HG03342 (cell line): ENCODE data around the gene AMDHD1.
"Not testable (repeated sequence)": the region's sequence is repeated elsewhere in the genome, so short reads cannot be mapped to it uniquely, and the experiment has no call there.

Source experiments
- ATAC-seq: cut with Tn5 transposase; IDR thresholded peaks from one replicate; pipeline ENCODE4 v1.9.1; 2021; ENCODE audit warnings: mild to moderate bottlenecking, moderate library complexity; ENCODE audit not compliant: unreplicated experiment

AMDHD1 gene

GRCh38 chr12:95962222-95962621 lies 19.1 kb downstream of the AMDHD1 start:
- no peak for ATAC-seq

- no peak for ATAC-seq
Measured at GRCh38 chr12:95963096-95963495, 20.0 kb downstream of the AMDHD1 start.

- ATAC-seq: no peak
Measured at GRCh38 chr12:95966287-95966870, 23.2 kb downstream of the AMDHD1 start.

DNA sequence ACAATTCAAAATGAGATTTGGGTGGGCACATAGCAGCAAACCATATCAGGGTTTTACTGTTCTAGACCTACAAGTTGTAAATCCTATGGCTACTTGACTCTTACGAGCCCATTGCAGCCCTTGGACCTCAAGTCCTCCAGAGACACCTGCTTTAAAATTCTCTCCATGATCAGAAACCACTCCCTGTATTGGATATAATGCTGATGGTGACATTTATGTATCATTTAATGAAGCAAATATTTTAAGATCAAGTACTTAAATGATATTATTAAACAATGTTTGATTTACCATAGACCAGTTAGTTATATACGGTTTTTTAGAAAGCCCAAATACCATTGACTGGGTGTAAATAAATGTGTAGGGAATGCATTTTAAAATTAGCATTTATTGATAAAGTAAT lies 24.2 kb downstream of the AMDHD1 start:
- no peak for ATAC-seq

- ATAC-seq: not testable (repeated sequence)
Measured at GRCh38 chr12:95969116-95969515, 26.0 kb downstream of the AMDHD1 start.

GRCh38 chr12:95970905-95971304 lies 27.8 kb downstream of the AMDHD1 start:
- ATAC-seq: no peak

DNA sequence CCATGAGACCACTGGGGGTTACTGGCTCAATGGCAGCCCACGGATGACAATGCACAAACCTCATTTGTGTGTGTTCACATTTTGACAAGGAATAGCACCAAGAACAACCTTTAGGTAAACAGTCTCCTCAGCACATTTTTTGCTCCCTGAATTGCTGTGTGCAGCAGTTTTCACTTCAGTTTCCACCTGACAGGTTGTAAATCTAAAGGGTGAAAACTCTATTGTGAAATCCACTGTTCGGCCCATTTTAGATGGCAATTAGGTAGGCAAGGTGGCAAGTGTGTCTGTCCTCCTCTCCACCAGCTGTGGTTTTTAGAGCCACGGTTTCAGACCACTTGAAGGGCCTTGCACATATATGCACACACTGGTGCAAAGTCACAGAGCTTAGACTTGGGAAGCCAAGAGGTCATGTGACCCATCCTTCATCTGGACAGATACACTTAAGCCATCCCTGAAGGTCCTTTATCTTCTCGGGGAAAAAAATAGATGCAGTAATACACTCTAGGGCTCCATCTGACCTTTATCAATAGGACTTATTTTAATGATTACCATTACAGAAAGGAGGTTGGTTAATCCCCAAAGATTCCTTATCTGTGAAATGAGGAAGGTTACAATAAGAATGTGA lies 29.8 kb downstream of the AMDHD1 start:
- no peak for ATAC-seq

DNA sequence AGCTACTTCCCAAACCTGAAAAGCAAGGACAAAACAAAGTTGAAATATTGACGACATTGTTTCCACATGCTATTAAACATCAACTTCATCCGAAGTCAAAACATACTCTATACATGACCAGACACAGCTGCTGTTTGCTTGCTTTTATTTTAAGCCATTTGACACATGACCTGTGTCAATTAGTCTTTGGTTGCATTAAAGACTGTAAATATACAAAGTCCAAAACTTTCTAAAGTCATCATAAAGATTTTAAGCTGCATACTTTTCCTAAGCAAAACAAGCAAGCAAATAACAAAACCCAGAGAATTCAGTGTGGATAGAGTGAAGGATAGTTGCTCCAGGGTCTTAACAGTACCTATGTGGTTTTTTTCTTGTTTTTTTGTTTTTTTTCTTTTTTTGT lies 31.2 kb downstream of the AMDHD1 start:
- ATAC-seq: no peak

DNA sequence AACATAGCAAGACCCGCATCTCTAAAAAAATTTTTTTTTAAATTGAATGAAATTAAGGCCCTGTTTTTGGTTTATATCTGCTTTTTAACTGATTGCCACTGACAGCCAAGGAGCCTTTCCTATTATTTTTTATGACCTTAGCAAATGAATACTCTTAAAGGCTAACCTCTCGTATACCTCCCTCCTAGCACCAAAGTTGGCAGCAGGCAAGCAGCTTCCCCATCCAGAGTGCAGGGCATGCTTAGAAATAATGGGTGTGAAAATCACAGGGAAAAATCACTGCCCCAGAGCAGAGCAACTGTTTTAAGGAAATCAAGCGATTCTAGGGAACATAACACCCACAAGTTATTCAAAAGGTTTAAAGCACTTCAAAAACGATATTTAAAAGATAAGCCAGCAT lies 32.4 kb downstream of the AMDHD1 start:
- ATAC-seq: no peak

DNA sequence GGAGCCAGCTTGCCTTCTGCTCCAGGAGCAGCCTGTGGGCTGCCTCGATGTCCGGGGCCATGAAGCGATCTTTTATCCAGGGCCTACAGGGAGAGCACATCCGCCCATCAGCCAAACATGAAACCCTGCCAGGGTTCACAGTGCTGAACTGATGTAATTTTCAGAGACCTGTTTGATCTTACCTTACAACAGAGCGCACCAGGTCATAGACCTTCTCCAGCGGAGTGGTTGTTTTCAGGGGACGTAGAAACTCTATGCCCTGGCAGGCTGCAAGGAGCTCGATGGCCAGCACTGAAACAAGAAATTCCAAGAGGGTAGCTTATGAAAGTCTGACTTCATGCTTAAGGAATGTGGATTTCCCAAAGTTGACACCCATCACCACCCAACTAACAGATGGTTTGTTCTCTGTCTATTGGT lies 33.3 kb downstream of the AMDHD1 start:
- ATAC-seq: no peak

DNA sequence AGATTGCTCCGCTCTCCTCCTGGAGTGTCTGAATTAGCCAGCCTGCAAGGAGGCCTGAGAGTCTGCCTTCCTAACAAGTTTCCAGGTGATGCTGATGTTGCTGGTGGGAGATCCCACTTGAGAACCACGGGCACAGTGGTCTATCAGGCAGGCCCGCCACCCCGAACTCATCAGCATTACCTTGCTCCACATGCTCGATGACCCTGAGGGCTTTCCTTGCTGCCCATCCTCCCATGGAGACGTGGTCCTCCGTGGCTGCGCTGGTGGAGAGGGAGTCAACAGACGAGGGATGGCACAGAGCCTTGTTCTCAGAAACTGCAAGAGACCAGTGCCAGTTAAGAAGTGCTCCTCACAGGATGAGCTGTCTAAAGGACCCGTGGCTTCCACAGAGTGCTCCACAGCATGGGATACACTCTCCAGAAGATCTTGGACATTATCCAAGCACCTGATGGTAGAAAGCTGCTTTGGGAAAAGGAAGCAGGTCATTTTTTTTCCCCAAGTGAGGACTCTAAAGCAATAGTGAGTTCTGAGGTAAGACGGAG lies 34.7 kb downstream of the AMDHD1 start:
- no peak for ATAC-seq

DNA sequence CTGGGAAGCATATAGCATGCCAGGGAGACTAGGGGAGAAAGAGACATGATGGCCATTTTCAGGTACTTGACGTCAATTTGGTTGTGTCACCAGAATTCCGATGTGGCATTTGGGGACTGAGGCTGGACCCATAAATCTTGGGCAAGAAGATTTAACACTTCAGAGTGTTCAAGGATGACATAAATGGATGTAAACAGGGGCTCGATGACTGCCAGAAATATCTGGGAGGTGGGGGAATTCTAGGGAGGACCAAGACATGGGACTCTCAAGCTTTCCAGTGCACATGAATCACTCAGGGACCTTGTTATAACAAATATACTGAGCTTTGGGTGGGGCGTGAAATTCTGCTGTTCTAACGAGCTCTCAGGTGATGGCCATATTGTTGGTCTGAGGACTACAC lies 35.2 kb downstream of the AMDHD1 start:
- no peak for ATAC-seq

GRCh38 chr12:95978774-95979173 lies 35.6 kb downstream of the AMDHD1 start:
- no peak for ATAC-seq

DNA sequence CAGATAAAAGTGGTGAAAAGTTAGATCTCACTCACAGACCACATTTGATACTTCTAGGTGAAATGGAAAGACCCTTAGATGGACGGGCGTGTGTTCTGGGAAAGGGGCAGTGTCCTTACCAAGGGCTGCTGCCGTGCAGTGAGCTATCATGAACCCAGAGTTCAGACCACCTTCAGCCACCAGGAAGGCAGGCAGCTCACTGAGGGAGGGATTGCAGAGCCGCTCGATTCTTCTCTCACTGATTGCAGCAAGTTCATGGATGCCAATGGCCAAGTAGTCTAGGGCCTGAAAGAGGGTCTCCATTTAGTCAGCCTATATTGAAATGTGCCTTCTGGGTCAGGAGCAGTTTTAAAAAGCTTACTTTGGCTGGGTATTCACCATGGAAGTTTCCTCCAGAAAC lies 37.3 kb downstream of the AMDHD1 start:
- no peak for ATAC-seq

DNA sequence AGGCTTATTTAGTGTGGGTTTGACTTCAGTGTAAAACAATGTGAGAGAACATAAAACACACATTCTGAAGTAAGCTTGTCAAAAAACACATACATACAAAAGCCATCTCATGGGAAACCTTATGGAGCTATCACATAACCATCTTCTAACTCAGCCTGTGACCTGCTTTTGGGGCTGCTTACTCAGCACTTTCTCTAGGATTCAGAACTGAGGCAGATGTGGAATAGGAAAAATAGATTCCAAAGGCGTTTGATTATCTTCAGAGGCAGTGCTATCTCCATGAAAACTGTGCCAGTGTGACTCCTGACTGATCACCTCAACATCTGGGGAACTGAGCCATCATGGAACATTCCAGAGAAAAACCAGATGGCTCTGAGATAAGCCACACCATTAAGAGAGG lies 39.5 kb downstream of the AMDHD1 start:
- ATAC-seq: no peak

DNA sequence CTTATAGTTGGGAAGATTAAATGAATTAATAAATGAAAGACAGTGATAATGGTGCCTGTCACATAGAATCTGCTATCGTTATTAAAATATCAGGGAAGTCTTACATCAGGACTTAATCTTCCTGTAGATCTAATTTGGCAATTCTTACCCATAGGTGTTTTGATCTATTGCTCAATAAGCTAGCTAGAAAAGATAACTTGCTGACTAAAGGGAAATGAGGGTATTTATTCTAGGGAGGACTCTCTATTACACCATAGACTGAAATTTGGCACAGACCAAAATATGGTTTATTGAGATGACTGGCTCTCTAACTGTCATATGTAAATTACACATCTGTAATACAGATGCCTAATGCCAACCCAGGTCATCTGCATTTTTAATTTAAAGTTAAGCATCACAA lies 41.6 kb downstream of the AMDHD1 start:
- ATAC-seq: no peak

DNA sequence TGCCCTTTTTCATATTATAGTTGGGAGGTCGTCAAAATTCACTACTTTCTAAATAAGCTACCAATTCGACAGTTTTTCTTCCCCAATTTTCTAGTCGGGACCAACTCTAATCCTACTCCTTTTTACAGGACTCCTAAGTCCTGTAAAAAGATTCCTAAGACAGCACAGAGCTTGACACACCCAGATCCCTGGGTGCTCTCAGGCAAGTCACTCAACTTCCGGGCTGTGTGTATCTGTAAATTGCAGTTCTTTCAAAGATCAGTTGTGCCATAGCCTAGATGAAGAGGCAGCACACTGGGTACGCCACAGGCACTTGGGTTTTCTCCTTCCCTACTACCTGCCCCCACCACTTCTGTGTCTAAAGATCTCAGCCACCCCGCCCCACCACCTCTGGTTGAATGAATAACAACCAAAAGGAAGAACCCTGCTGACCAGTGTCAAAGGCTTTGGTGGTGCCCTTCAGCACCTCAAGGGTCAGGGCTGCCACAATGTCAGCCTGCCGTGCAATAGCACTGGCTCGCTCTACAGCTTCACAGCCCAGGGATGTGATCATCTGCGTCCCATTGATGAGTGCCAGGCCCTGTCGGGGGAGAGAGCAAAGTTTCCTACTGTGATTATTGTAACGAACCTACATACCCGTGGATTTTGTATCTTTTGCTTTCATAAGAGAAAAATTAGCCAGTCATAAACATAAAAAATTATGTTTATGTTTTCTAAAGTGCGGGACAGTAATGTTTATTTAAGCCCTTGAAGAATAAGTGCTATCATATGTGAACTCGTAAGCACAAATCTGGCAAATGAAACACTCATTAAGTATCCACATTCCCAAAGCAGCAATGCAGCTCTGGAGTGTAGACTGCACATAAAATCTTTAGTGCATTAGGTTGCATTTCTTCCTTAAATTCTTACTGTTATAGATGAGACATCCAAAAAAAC lies 43.8 kb downstream of the AMDHD1 start:
- no peak for ATAC-seq

GRCh38 chr12:95988506-95989275 lies 45.6 kb downstream of the AMDHD1 start:
- no peak for ATAC-seq

DNA sequence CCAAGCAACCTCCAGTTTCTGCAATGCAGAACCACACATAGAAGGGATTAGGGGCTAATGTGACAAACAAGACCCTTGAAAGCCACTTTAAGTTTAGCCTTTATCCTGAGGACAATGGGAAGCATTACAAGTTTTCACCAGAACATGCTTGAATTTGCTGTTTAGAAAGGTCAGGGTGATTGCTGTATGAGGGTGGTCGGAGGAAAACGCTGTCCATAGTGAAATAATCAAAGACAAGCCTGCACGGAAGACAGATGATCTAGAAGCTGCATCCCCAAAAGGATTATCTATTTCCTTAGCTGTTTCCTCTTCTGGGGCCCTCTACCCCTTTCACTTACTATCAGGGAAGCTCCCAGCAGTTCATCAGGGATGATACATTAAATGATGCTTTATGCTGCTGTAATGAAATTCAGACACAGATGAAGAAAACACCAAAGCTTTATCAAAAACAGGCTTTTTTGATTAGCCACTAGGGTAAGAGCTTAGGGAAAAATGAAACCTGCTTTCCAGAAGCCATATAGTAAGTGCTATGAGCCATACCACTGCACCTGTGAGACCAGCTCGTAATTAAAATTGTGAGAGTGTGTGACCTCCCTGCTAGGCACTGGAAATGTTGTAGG lies 46.5 kb downstream of the AMDHD1 start:
- ATAC-seq: no peak

DNA sequence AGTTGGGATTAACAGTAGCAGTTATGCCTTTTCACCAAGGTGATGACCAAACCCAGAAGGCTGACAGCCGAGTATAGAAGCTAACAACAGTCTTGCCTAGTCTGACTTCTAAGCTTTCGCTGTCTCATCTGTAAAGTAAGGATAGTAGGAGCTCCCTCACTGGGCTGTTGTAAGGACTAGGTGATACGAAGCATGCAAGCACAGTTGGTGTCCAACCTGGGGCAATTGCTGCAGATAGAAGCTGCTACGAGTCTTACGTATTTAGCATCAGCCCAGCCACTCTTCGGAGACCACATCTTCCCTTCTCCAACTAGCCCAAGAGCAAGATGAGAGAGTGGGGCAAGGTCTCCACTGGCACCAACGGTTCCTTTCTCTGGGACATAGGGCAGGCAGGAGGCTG lies 47.0 kb downstream of the AMDHD1 start:
- ATAC-seq: no peak

DNA sequence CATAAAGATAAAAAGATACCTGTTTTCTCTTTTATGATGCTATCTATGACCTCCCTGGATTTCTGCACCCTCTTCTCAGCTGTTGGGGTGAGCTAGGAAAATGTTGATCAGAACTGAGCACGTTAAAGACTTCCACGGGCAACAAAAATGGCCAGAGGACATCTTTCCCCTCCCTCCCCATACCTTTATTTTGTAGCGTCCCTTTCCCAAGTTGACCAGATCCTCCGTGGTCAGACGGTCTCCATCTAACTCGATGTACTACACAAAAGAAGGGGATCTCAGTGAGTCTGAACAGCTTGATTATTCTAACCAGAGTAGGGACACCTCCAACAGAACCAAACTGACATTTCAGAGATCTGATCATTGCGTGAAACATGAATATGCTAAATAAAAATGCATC lies 50.8 kb downstream of the AMDHD1 start:
- no peak for ATAC-seq
